OCI-LY1 (cell line): Measurements from ENCODE around the gene PRRG1.

Experiments used
- H2AFZ ChIP-seq: fragments of 200-600 bp; sonication (generic), shearing (Covaris generic); 2 replicates; pipeline ENCODE4 v1.6.0; 2014; ENCODE audit warnings: antibody characterized with exemption, mild to moderate bottlenecking, low read length
- H3F3A ChIP-seq: fragments of 200-600 bp; sonication (generic), shearing (Covaris generic); 2 replicates; pipeline ENCODE4 v1.6.0; 2014; ENCODE audit warnings: mild to moderate bottlenecking, antibody characterized with exemption, low read length, moderate library complexity; ENCODE audit not compliant: insufficient read depth
- H3K27ac ChIP-seq: fragments of 200-600 bp; sonication (generic); 2 replicates; pipeline ENCODE4 v1.5.1; 2014; ENCODE audit warnings: low read length, mixed run types, mild to moderate bottlenecking, low read depth; ENCODE audit not compliant: poor library complexity, severe bottlenecking
- H3K27me3 ChIP-seq: fragments of 200-600 bp; sonication (generic); 2 replicates; pipeline ENCODE4 v1.6.0; 2014; ENCODE audit warnings: antibody characterized with exemption, mild to moderate bottlenecking, low read length, moderate library complexity; ENCODE audit not compliant: insufficient read depth
- H3K36me3 ChIP-seq: fragments of 200-600 bp; sonication (generic); 2 replicates; pipeline ENCODE4 v1.6.1; 2014; ENCODE audit warnings: mild to moderate bottlenecking, antibody characterized with exemption, low read length, moderate library complexity, mixed read lengths; ENCODE audit not compliant: insufficient read depth
- H3K4me1 ChIP-seq: fragments of 200-600 bp; sonication (generic); 2 replicates; pipeline ENCODE4 v1.5.1; 2014; ENCODE audit warnings: mild to moderate bottlenecking, low read length, moderate library complexity; ENCODE audit not compliant: insufficient read depth, severe bottlenecking
- H3K4me2 ChIP-seq: fragments of 200-600 bp; sonication (generic), shearing (Covaris generic); 2 replicates; pipeline ENCODE4 v1.6.1; 2014; ENCODE audit warnings: low read length
- H3K4me3 ChIP-seq: fragments of 200-600 bp; sonication (generic); 2 replicates; pipeline ENCODE4 v1.5.1; 2014; ENCODE audit warnings: low read length, low read depth, mild to moderate bottlenecking, mixed read lengths; ENCODE audit not compliant: poor library complexity, severe bottlenecking
- H3K79me2 ChIP-seq: fragments of 200-600 bp; shearing (Covaris generic); 2 replicates; pipeline ENCODE4 v1.6.1; 2016; ENCODE audit warnings: mixed run types, low read length, mixed read lengths; ENCODE audit not compliant: insufficient read depth
- H3K9ac ChIP-seq: fragments of 200-600 bp; sonication (generic), shearing (Covaris generic); 2 replicates; pipeline ENCODE4 v1.6.1; 2014; ENCODE audit warnings: mild to moderate bottlenecking, low read length, mixed read lengths
- H3K9me2 ChIP-seq: fragments of 200-600 bp; sonication (generic), shearing (Covaris generic); 2 replicates; pipeline ENCODE4 v1.6.1; 2014; ENCODE audit warnings: low read depth, mild to moderate bottlenecking, low read length, mixed read lengths
- H3K9me3 ChIP-seq: fragments of 200-600 bp; shearing (Covaris generic); 2 replicates; pipeline ENCODE4 v1.6.1; 2014; ENCODE audit warnings: low read length, mixed read lengths
- H4K20me1 ChIP-seq: fragments of 200-600 bp; sonication (generic), shearing (Covaris generic); 2 replicates; pipeline ENCODE4 v1.6.0; 2016; ENCODE audit warnings: mild to moderate bottlenecking, low read length; ENCODE audit not compliant: insufficient read depth
- CTCF ChIP-seq: fragments of 200-600 bp; sonication (generic), shearing (Covaris generic); IDR thresholded peaks from 2 replicates; pipeline ENCODE4 v1.5.1; 2017; ENCODE audit warnings: mild to moderate bottlenecking, antibody characterized with exemption, low read length, moderate library complexity, mixed read lengths
- EZH2 ChIP-seq: fragments of 200-600 bp; sonication (generic), shearing (Covaris generic); IDR thresholded peaks from 2 replicates; pipeline ENCODE4 v1.8.0; 2017; ENCODE audit warnings: borderline replicate concordance, mixed run types, mild to moderate bottlenecking, antibody characterized with exemption, low read length, moderate library complexity, mixed read lengths

Gene PRRG1

DNA sequence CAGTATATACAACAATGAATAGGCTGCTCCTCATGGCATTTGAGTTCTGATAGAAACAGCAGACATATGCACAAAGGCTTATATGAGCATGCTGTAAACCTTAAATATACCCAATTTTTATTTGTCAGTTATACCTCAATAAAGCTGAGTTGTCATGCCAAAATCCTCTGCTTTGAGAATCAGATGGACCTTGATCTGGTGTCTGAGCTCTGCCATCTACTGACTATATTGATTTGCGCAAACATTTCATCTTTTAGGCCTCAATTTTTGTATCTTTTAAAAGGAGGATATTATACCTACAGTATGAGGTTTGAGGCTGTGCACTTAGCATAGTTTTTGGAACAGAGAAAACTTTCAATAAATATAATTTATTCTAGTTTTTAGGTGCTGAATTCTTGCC, 85.2 kb downstream of the PRRG1 start:
- H3K79me2 ChIP-seq = no peaks in the 10 kb centered on the region
- TF ChIP-seq EZH2 (no peak), CTCF (no peak)
- no peaks in the 10 kb centered on the region for H3K36me3 ChIP-seq
- no peak overlapping the region for H2AFZ ChIP-seq
- H3K9me3 ChIP-seq = no peaks in the 10 kb centered on the region
- no peaks in the 10 kb centered on the region for H4K20me1 ChIP-seq
- H3F3A ChIP-seq = no peaks in the 10 kb centered on the region
- H3K27me3 ChIP-seq = no peaks in the 10 kb centered on the region
- no peak overlapping the region for H3K9ac ChIP-seq
- no peak overlapping the region for H3K4me2 ChIP-seq
- no peaks in the 10 kb centered on the region for H3K4me1 ChIP-seq
- no peak overlapping the region for H3K4me3 ChIP-seq
- H3K9me2 ChIP-seq = no peaks in the 10 kb centered on the region
- no peak overlapping the region for H3K27ac ChIP-seq

- Histone ChIP-seq H3K79me2 (no peaks in the 10 kb centered on the region), H3K4me3 (no peak overlapping the region), H3K4me2 (no peak overlapping the region), H3K27ac (no peak overlapping the region), H3K36me3 (no peaks in the 10 kb centered on the region), H3K4me1 (no peaks in the 10 kb centered on the region), H2AFZ (no peak overlapping the region), H3K9ac (no peak overlapping the region), H3K9me3 (no peaks in the 10 kb centered on the region), H4K20me1 (no peaks in the 10 kb centered on the region), H3K9me2 (no peaks in the 10 kb centered on the region), H3F3A (no peaks in the 10 kb centered on the region), H3K27me3 (no peaks in the 10 kb centered on the region)
- no peak for TF ChIP-seq EZH2
- TF ChIP-seq CTCF = no peak
Observed at GRCh38 chrX:37437160-37437559, 88.0 kb downstream of the PRRG1 start.

- Histone ChIP-seq H3K4me1 (no peaks in the 10 kb centered on the region), H2AFZ (no peak overlapping the region), H3K9me3 (no peaks in the 10 kb centered on the region), H3K27ac (no peak overlapping the region), H3K27me3 (no peaks in the 10 kb centered on the region), H3K79me2 (no peaks in the 10 kb centered on the region), H3K4me2 (no peak overlapping the region), H3F3A (no peaks in the 10 kb centered on the region), H3K36me3 (no peaks in the 10 kb centered on the region), H3K9me2 (no peaks in the 10 kb centered on the region), H3K4me3 (no peak overlapping the region), H3K9ac (no peak overlapping the region), H4K20me1 (no peaks in the 10 kb centered on the region)
- TF ChIP-seq EZH2 (no peak), CTCF (no peak)
Observed at GRCh38 chrX:37441377-37441776, 92.2 kb downstream of the PRRG1 start.
